SU-DHL-6 (cell line): Measurements from ENCODE around the gene SLC25A48.

Source experiments
- EZH2phosphoT487 ChIP-seq: fragments of 200-600 bp; sonication (generic), shearing (Covaris generic); conservative IDR thresholded peaks from 2 replicates; pipeline ENCODE4 v1.6.1; 2018; ENCODE audit warnings: mild to moderate bottlenecking, antibody characterized with exemption, low read length, moderate library complexity, mixed read lengths
- TF ChIP-seq, protein P1 (sequence below): fragments of 200-600 bp; sonication (generic); IDR thresholded peaks from one replicate; pipeline ENCODE4 v1.5.1; 2017; ENCODE audit warnings: antibody characterized with exemption, mild to moderate bottlenecking, low read length, moderate library complexity; ENCODE audit not compliant: insufficient read depth, poor library complexity, severe bottlenecking

DNA sequence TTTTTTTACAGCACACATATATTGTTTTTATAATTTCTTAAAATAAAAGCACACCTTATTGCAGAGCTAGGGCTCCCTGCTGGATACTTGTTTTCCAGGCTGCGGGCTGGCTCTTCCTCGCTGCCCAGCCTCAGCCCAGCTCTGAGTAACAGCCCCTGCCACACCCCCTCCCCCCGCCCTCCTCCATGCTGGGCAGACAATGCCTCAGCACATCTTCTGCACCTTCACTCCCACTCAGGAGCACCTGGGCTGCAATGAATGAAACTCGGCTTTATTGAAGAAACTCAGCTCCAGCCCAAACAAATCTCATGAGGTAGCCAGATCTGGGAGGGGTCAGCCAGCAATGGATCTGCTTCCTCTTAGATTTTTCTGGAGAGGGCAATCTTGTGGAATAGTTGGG lies 51.7 kb downstream of the SLC25A48 start:
- TF ChIP-seq, protein P1, sequence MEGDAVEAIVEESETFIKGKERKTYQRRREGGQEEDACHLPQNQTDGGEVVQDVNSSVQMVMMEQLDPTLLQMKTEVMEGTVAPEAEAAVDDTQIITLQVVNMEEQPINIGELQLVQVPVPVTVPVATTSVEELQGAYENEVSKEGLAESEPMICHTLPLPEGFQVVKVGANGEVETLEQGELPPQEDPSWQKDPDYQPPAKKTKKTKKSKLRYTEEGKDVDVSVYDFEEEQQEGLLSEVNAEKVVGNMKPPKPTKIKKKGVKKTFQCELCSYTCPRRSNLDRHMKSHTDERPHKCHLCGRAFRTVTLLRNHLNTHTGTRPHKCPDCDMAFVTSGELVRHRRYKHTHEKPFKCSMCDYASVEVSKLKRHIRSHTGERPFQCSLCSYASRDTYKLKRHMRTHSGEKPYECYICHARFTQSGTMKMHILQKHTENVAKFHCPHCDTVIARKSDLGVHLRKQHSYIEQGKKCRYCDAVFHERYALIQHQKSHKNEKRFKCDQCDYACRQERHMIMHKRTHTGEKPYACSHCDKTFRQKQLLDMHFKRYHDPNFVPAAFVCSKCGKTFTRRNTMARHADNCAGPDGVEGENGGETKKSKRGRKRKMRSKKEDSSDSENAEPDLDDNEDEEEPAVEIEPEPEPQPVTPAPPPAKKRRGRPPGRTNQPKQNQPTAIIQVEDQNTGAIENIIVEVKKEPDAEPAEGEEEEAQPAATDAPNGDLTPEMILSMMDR, result no peak
- no peak for TF ChIP-seq EZH2phosphoT487
